GM23338 (cell line): ENCODE measurements around the gene PDXDC1. TPM values are rescaled to one million over a fixed set of nuclear protein-coding genes. Genes with fewer than 3 reads are reported as not detected.

Experiments used
- ATAC-seq: fragments of 200-7000 bp; cut with Tn5 transposase; 3 replicates; pipeline ENCODE4 v1.9.1; 2020
- DNase-seq: peaks from one replicate; pipeline ENCODE4 v3.0.0-alpha.2; 2015; ENCODE audit warnings: low spot score
- H2AFZ ChIP-seq: fragments of 200-600 bp; sonication (generic); 2 replicates; pipeline ENCODE4 v1.8.0; 2016; ENCODE audit warnings: antibody characterized with exemption, mild to moderate bottlenecking, moderate library complexity
- H3F3A ChIP-seq: fragments of 200-600 bp; sonication (generic); replicated peaks from 2 replicates; pipeline ENCODE4 v1.8.0; 2017; ENCODE audit warnings: antibody characterized with exemption, mixed run types, low read depth
- H3K27ac ChIP-seq: fragments of 200-600 bp; sonication (generic); 2 replicates; pipeline ENCODE4 v1.6.1; 2016; ENCODE audit warnings: low read depth
- H3K27me3 ChIP-seq: fragments of 200-600 bp; sonication (generic); 2 replicates; pipeline ENCODE4 v1.8.0; 2016; ENCODE audit warnings: mild to moderate bottlenecking, mixed run types, moderate library complexity; ENCODE audit not compliant: insufficient read depth
- H3K36me3 ChIP-seq: fragments of 200-600 bp; sonication (generic); 2 replicates; pipeline ENCODE4 v1.8.0; 2016; ENCODE audit warnings: mild to moderate bottlenecking; ENCODE audit not compliant: insufficient read depth
- H3K4me1 ChIP-seq: fragments of 200-600 bp; sonication (generic); 2 replicates; pipeline ENCODE4 v1.8.0; 2016; ENCODE audit warnings: mild to moderate bottlenecking, moderate library complexity; ENCODE audit not compliant: insufficient read depth
- H3K4me2 ChIP-seq: fragments of 200-600 bp; sonication (generic); 2 replicates; pipeline ENCODE4 v1.7.1; 2017; ENCODE audit warnings: mixed run types
- H3K4me3 ChIP-seq: fragments of 200-600 bp; sonication (generic); 2 replicates; pipeline ENCODE4 v1.6.1; 2016; ENCODE audit warnings: mixed run types
- H3K79me2 ChIP-seq: fragments of 200-600 bp; sonication (generic); replicated peaks from 2 replicates; pipeline ENCODE4 v1.8.0; 2017; ENCODE audit warnings: mild to moderate bottlenecking; ENCODE audit not compliant: insufficient read depth
- H3K9me2 ChIP-seq: fragments of 200-600 bp; sonication (generic); 2 replicates; pipeline ENCODE4 v1.8.0; 2017; ENCODE audit not compliant: insufficient read depth
- H4K20me1 ChIP-seq: fragments of 200-600 bp; sonication (generic); replicated peaks from 2 replicates; pipeline ENCODE4 v1.8.0; 2017; ENCODE audit warnings: mild to moderate bottlenecking; ENCODE audit not compliant: insufficient read depth
- H3K27ac Mint-ChIP-seq: 2 replicates; pipeline ENCODE4 v1.8.0; 2020; ENCODE audit warnings: inconsistent platforms, mild to moderate bottlenecking, moderate library complexity, mixed read lengths
- H3K27me3 Mint-ChIP-seq: 3 replicates; pipeline ENCODE4 v1.8.0; 2022; ENCODE audit warnings: low read depth, mild to moderate bottlenecking, moderate library complexity, mixed read lengths, inconsistent platforms; ENCODE audit not compliant: insufficient read depth, poor library complexity
- H3K36me3 Mint-ChIP-seq: 3 replicates; pipeline ENCODE4 v1.8.0; 2021; ENCODE audit warnings: low read depth, mild to moderate bottlenecking, inconsistent platforms, moderate library complexity, mixed read lengths
- H3K4me1 Mint-ChIP-seq: 3 replicates; pipeline ENCODE4 v1.8.0; 2020; ENCODE audit warnings: mild to moderate bottlenecking, inconsistent platforms, mixed read lengths
- H3K4me3 Mint-ChIP-seq: 3 replicates; pipeline ENCODE4 v1.8.0; 2021; ENCODE audit warnings: moderate library complexity, mild to moderate bottlenecking, inconsistent platforms, mixed read lengths
- H3K9me3 Mint-ChIP-seq: 3 replicates; pipeline ENCODE4 v1.8.0; 2020; ENCODE audit warnings: moderate library complexity, mild to moderate bottlenecking, inconsistent platforms, mixed read lengths
- CREB1 ChIP-seq: fragments of 250-450 bp; sonication (Bioruptor Pico); IDR thresholded peaks from 2 replicates; pipeline ENCODE4 v1.5.0; 2020; ENCODE audit warnings: low read depth, mild to moderate bottlenecking, moderate library complexity
- EZH2 ChIP-seq: fragments of 200-600 bp; sonication (generic); IDR thresholded peaks from one replicate; pipeline ENCODE4 v1.8.0; 2017; ENCODE audit warnings: antibody characterized with exemption, mild to moderate bottlenecking, low read depth; ENCODE audit not compliant: unreplicated experiment
- EZH2phosphoT487 ChIP-seq: fragments of 200-600 bp; sonication (generic); IDR thresholded peaks from one replicate; pipeline ENCODE4 v1.8.1; 2018; ENCODE audit warnings: antibody characterized with exemption; ENCODE audit not compliant: unreplicated experiment
- JUNB ChIP-seq: IDR thresholded peaks from one replicate; pipeline ENCODE4 v1.6.1; 2016; ENCODE audit warnings: antibody characterized with exemption; ENCODE audit not compliant: unreplicated experiment
- NANOG ChIP-seq: IDR thresholded peaks from 2 replicates; pipeline ENCODE4 v1.6.1; 2016; ENCODE audit warnings: antibody characterized with exemption, borderline replicate concordance
- POLR2AphosphoS5 ChIP-seq: IDR thresholded peaks from 2 replicates; pipeline ENCODE4 v1.6.1; 2016; ENCODE audit warnings: antibody characterized with exemption, low read depth
- STAT1 ChIP-seq: IDR thresholded peaks from one replicate; pipeline ENCODE4 v1.6.1; 2016; ENCODE audit warnings: antibody characterized with exemption; ENCODE audit not compliant: unreplicated experiment
- ZNF114 ChIP-seq: fragments of 250-450 bp; sonication (Bioruptor Pico); IDR thresholded peaks from 2 replicates; pipeline ENCODE4 v1.5.0; 2020; ENCODE audit warnings: mild to moderate bottlenecking, moderate library complexity
- ZNF331 ChIP-seq: fragments of 250-450 bp; sonication (Bioruptor Pico); IDR thresholded peaks from 2 replicates; pipeline ENCODE4 v1.5.0; 2020; ENCODE audit warnings: low read depth, mild to moderate bottlenecking, moderate library complexity
- polyA plus RNA-seq: library from polyadenylated mRNA; unstranded; fragments of >200 nt; fragmentation: Nextera tagmentation; extraction: Ambion mirVana; gene quantifications from 2 replicates; pipeline ENCODE4 v1.2.1, GENCODE V29; 2016
- total RNA-seq: library from RNA; depleted of rRNA; stranded (reverse); fragments of >200 nt; shearing (Covaris generic); gene quantifications from 2 replicates; pipeline ENCODE4 v1.2.3, GENCODE V29; 2014
- TF ChIP-seq, protein P1 (sequence below): fragments of 250-450 bp; sonication (Bioruptor Pico); IDR thresholded peaks from 2 replicates; pipeline ENCODE4 v1.5.0; 2020; ENCODE audit warnings: mild to moderate bottlenecking, moderate library complexity
- TF ChIP-seq, protein P2 (sequence below): IDR thresholded peaks from one replicate; pipeline ENCODE4 v1.6.1; 2018; ENCODE audit warnings: antibody characterized with exemption; ENCODE audit not compliant: unreplicated experiment
- TF ChIP-seq, protein P3 (sequence below): IDR thresholded peaks from 2 replicates; pipeline ENCODE4 v1.6.1; 2016; ENCODE audit warnings: antibody characterized with exemption
- TF ChIP-seq, protein P4 (sequence below), 2 experiments: fragments of 200-600 bp in 1 of 2; sonication (generic) in 1 of 2; conservative IDR thresholded peaks; 2 replicates each; pipeline versions ENCODE4 v1.5.1 to v1.6.1; 2016 to 2017; ENCODE audit warnings: antibody characterized with exemption in 2 of 2, low read depth in 2 of 2, mild to moderate bottlenecking in 2 of 2, moderate library complexity in 1 of 2

PDXDC1 gene
- total and polyA plus RNA-seq, 2 experiments from 2014 or later, result 40.0 to 91.6 TPM

DNA sequence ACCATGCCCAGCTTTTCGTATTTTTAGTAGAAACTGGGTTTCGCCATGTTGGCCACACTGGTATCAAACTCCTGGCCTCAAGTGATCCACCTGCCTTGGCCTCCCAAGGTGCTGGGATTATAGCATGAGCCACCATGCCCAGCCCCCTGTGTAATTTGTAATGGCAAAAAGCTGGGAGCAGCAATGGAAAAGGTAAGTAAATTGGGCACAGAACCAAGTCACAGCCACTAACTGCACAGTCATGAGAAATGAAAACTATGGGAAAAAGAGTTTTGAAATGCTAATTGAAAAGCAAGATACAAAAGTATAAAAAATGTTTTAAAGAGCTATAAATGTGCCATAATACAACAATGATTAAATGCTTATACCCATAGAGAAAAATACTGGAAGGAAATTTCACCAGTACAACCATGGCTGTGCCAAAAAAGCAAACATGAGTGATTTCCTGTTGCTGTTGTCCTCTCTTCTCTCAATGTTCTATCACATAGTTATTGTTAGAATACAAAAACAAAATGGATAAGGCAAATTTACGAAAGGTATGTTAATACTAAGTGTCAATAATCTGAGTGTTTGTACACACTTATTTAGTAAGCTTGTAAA, 74.9 kb downstream of the PDXDC1 start:
- peaks cover 3% of the 10 kb centered on the region for H3K27me3 Mint-ChIP-seq
- peaks cover 10% of the 10 kb centered on the region for H4K20me1 ChIP-seq
- ATAC-seq, result no peak
- TF ChIP-seq NANOG (no peak), ZNF114 (CRISPR knock-in tag) (no peak), ZNF331 (CRISPR knock-in tag) (no peak), EZH2 (no peak), STAT1 (no peak), CREB1 (CRISPR knock-in tag) (no peak), EZH2phosphoT487 (no peak), POLR2AphosphoS5 (no peak), JUNB (no peak)
- TF ChIP-seq, protein P1, sequence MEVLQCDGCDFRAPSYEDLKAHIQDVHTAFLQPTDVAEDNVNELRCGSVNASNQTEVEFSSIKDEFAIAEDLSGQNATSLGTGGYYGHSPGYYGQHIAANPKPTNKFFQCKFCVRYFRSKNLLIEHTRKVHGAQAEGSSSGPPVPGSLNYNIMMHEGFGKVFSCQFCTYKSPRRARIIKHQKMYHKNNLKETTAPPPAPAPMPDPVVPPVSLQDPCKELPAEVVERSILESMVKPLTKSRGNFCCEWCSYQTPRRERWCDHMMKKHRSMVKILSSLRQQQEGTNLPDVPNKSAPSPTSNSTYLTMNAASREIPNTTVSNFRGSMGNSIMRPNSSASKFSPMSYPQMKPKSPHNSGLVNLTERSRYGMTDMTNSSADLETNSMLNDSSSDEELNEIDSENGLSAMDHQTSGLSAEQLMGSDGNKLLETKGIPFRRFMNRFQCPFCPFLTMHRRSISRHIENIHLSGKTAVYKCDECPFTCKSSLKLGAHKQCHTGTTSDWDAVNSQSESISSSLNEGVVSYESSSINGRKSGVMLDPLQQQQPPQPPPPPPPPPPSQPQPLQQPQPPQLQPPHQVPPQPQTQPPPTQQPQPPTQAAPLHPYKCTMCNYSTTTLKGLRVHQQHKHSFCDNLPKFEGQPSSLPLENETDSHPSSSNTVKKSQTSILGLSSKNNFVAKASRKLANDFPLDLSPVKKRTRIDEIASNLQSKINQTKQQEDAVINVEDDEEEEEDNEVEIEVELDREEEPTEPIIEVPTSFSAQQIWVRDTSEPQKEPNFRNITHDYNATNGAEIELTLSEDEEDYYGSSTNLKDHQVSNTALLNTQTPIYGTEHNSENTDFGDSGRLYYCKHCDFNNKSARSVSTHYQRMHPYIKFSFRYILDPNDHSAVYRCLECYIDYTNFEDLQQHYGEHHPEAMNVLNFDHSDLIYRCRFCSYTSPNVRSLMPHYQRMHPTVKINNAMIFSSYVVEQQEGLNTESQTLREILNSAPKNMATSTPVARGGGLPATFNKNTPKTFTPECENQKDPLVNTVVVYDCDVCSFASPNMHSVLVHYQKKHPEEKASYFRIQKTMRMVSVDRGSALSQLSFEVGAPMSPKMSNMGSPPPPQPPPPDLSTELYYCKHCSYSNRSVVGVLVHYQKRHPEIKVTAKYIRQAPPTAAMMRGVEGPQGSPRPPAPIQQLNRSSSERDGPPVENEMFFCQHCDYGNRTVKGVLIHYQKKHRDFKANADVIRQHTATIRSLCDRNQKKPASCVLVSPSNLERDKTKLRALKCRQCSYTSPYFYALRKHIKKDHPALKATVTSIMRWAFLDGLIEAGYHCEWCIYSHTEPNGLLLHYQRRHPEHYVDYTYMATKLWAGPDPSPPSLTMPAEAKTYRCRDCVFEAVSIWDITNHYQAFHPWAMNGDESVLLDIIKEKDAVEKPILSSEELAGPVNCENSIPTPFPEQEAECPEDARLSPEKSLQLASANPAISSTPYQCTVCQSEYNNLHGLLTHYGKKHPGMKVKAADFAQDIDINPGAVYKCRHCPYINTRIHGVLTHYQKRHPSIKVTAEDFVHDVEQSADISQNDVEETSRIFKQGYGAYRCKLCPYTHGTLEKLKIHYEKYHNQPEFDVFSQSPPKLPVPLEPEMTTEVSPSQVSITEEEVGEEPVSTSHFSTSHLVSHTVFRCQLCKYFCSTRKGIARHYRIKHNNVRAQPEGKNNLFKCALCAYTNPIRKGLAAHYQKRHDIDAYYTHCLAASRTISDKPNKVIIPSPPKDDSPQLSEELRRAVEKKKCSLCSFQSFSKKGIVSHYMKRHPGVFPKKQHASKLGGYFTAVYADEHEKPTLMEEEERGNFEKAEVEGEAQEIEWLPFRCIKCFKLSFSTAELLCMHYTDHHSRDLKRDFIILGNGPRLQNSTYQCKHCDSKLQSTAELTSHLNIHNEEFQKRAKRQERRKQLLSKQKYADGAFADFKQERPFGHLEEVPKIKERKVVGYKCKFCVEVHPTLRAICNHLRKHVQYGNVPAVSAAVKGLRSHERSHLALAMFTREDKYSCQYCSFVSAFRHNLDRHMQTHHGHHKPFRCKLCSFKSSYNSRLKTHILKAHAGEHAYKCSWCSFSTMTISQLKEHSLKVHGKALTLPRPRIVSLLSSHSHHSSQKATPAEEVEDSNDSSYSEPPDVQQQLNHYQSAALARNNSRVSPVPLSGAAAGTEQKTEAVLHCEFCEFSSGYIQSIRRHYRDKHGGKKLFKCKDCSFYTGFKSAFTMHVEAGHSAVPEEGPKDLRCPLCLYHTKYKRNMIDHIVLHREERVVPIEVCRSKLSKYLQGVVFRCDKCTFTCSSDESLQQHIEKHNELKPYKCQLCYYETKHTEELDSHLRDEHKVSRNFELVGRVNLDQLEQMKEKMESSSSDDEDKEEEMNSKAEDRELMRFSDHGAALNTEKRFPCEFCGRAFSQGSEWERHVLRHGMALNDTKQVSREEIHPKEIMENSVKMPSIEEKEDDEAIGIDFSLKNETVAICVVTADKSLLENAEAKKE, result no peak
- TF ChIP-seq, protein P2, sequence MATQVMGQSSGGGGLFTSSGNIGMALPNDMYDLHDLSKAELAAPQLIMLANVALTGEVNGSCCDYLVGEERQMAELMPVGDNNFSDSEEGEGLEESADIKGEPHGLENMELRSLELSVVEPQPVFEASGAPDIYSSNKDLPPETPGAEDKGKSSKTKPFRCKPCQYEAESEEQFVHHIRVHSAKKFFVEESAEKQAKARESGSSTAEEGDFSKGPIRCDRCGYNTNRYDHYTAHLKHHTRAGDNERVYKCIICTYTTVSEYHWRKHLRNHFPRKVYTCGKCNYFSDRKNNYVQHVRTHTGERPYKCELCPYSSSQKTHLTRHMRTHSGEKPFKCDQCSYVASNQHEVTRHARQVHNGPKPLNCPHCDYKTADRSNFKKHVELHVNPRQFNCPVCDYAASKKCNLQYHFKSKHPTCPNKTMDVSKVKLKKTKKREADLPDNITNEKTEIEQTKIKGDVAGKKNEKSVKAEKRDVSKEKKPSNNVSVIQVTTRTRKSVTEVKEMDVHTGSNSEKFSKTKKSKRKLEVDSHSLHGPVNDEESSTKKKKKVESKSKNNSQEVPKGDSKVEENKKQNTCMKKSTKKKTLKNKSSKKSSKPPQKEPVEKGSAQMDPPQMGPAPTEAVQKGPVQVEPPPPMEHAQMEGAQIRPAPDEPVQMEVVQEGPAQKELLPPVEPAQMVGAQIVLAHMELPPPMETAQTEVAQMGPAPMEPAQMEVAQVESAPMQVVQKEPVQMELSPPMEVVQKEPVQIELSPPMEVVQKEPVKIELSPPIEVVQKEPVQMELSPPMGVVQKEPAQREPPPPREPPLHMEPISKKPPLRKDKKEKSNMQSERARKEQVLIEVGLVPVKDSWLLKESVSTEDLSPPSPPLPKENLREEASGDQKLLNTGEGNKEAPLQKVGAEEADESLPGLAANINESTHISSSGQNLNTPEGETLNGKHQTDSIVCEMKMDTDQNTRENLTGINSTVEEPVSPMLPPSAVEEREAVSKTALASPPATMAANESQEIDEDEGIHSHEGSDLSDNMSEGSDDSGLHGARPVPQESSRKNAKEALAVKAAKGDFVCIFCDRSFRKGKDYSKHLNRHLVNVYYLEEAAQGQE, result no peak
- TF ChIP-seq, protein P3, sequence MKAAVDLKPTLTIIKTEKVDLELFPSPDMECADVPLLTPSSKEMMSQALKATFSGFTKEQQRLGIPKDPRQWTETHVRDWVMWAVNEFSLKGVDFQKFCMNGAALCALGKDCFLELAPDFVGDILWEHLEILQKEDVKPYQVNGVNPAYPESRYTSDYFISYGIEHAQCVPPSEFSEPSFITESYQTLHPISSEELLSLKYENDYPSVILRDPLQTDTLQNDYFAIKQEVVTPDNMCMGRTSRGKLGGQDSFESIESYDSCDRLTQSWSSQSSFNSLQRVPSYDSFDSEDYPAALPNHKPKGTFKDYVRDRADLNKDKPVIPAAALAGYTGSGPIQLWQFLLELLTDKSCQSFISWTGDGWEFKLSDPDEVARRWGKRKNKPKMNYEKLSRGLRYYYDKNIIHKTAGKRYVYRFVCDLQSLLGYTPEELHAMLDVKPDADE, result no peak
- TF ChIP-seq, protein P4, sequence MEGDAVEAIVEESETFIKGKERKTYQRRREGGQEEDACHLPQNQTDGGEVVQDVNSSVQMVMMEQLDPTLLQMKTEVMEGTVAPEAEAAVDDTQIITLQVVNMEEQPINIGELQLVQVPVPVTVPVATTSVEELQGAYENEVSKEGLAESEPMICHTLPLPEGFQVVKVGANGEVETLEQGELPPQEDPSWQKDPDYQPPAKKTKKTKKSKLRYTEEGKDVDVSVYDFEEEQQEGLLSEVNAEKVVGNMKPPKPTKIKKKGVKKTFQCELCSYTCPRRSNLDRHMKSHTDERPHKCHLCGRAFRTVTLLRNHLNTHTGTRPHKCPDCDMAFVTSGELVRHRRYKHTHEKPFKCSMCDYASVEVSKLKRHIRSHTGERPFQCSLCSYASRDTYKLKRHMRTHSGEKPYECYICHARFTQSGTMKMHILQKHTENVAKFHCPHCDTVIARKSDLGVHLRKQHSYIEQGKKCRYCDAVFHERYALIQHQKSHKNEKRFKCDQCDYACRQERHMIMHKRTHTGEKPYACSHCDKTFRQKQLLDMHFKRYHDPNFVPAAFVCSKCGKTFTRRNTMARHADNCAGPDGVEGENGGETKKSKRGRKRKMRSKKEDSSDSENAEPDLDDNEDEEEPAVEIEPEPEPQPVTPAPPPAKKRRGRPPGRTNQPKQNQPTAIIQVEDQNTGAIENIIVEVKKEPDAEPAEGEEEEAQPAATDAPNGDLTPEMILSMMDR (conservative IDR thresholded peaks at IDR 0.05; ENCODE audit: low read depth in 2 of 2), result no peak
- H3F3A ChIP-seq, result no peaks in the 10 kb centered on the region
- no peak for DNase-seq
- no peaks in the 10 kb centered on the region; the same call in 1 of the 2 replicates for H3K4me1 ChIP-seq
- no peak overlapping the region for H3K4me3 ChIP-seq
- no peaks in the 10 kb centered on the region for H3K9me3 Mint-ChIP-seq
- peaks cover 44% of the 10 kb centered on the region for H3K79me2 ChIP-seq
- H3K4me1 Mint-ChIP-seq, result peaks cover 2% of the 10 kb centered on the region; the same call in 1 of the 3 replicates
- no peak overlapping the region for H3K27ac Mint-ChIP-seq
- no peak overlapping the region for H2AFZ ChIP-seq
- no peak overlapping the region for H3K27ac ChIP-seq
- no peaks in the 10 kb centered on the region for H3K36me3 ChIP-seq
- no peak overlapping the region for H3K4me3 Mint-ChIP-seq
- no peak overlapping the region for H3K4me2 ChIP-seq
- H3K36me3 Mint-ChIP-seq, result peaks cover 12% of the 10 kb centered on the region
- no peaks in the 10 kb centered on the region for H3K9me2 ChIP-seq
- no peaks in the 10 kb centered on the region for H3K27me3 ChIP-seq
